SH-SY5Y (cell line): ENCODE results near the gene LHFPL3.

Experiments
- GATA2 ChIP-seq: IDR thresholded peaks from 2 replicates; pipeline ENCODE4 v1.6.1; 2011; ENCODE audit warnings: mild to moderate bottlenecking, low read depth, low read length
- GATA3 ChIP-seq: IDR thresholded peaks from 2 replicates; pipeline ENCODE4 v1.6.1; 2011; ENCODE audit warnings: low read depth, mild to moderate bottlenecking, low read length, moderate library complexity

DNA sequence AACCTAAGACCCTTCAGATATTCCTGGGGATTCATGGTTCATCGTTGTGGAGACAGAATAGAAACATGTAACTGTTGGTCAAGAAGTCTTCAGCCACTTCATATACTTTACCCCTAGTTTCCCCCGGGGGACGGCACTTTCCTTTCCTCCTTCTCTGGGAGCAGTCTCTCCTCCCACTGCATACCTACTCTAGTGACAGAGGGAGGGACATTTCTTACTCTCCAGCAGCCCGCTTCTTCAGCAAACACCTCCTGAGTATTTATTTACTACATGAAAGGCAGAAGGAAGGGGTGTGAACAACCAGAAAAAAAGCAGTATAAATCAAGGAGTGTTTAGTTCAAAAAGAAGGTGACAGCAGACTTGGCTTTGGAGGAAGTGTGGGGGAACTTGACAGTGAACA lies 69.0 kb downstream of the LHFPL3 start:
- TF ChIP-seq GATA2 = no peak
- no peak for TF ChIP-seq GATA3
